ENCODE measurements around the gene ZNF385B.

The ZNF385B gene

GRCh38 chr2:179677746-179678505 is 183.5 kb downstream of the ZNF385B start:
- no peak for TF ChIP-seq GATA3 (IDR thresholded peaks at IDR 0.05; ENCODE audit: low read depth, low read length)
- TF ChIP-seq GATA2 (IDR thresholded peaks at IDR 0.05; ENCODE audit: low read depth, low read length): no peak

GRCh38 chr2:179677077-179677688 is 184.2 kb downstream of the ZNF385B start:
- TF ChIP-seq GATA2 (IDR thresholded peaks at IDR 0.05; ENCODE audit: low read depth, low read length): no peak
- no peak for TF ChIP-seq GATA3 (IDR thresholded peaks at IDR 0.05; ENCODE audit: low read depth, low read length)

GRCh38 chr2:179675435-179675834 is 186.0 kb downstream of the ZNF385B start:
- TF ChIP-seq GATA2 (IDR thresholded peaks at IDR 0.05; ENCODE audit: low read depth, low read length): no peak
- no peak for TF ChIP-seq GATA3 (IDR thresholded peaks at IDR 0.05; ENCODE audit: low read depth, low read length)

GRCh38 chr2:179671043-179671981 is 190.1 kb downstream of the ZNF385B start:
- TF ChIP-seq GATA2 (IDR thresholded peaks at IDR 0.05; ENCODE audit: low read depth, low read length): no peak

- TF ChIP-seq GATA2 (IDR thresholded peaks at IDR 0.05; ENCODE audit: low read depth, low read length) (no peak), GATA3 (IDR thresholded peaks at IDR 0.05; ENCODE audit: low read depth, low read length) (no peak)
These were observed 192.2 kb downstream of the ZNF385B start for GRCh38 chr2:179669196-179669595.

GRCh38 chr2:179664972-179665812 is 196.2 kb downstream of the ZNF385B start:
- TF ChIP-seq GATA2 (IDR thresholded peaks at IDR 0.05; ENCODE audit: low read depth, low read length) (peak; percentile 35), GATA3 (IDR thresholded peaks at IDR 0.05; ENCODE audit: low read depth, low read length) (peak; percentile 64)

GRCh38 chr2:179661986-179662385 is 199.4 kb downstream of the ZNF385B start:
- TF ChIP-seq GATA2 (IDR thresholded peaks at IDR 0.05; ENCODE audit: low read depth, low read length) (no peak), GATA3 (IDR thresholded peaks at IDR 0.05; ENCODE audit: low read depth, low read length) (no peak)

GRCh38 chr2:179657068-179657595 is 204.3 kb downstream of the ZNF385B start:
- TF ChIP-seq GATA3 (IDR thresholded peaks at IDR 0.05; ENCODE audit: low read depth, low read length) (no peak), GATA2 (IDR thresholded peaks at IDR 0.05; ENCODE audit: low read depth, low read length) (no peak)

- TF ChIP-seq GATA3 (IDR thresholded peaks at IDR 0.05; ENCODE audit: low read depth, low read length): no peak
- TF ChIP-seq GATA2 (IDR thresholded peaks at IDR 0.05; ENCODE audit: low read depth, low read length): no peak
These were observed 205.8 kb downstream of the ZNF385B start for GRCh38 chr2:179655627-179656026.

- TF ChIP-seq GATA3 (IDR thresholded peaks at IDR 0.05; ENCODE audit: low read depth, low read length): no peak
These were observed 206.6 kb downstream of the ZNF385B start for GRCh38 chr2:179654806-179655205.

- TF ChIP-seq GATA3 (IDR thresholded peaks at IDR 0.05; ENCODE audit: low read depth, low read length) (no peak), GATA2 (IDR thresholded peaks at IDR 0.05; ENCODE audit: low read depth, low read length) (no peak)
These were observed 209.1 kb downstream of the ZNF385B start for GRCh38 chr2:179652296-179652695.

- TF ChIP-seq GATA3 (IDR thresholded peaks at IDR 0.05; ENCODE audit: low read depth, low read length): no peak
- no peak for TF ChIP-seq GATA2 (IDR thresholded peaks at IDR 0.05; ENCODE audit: low read depth, low read length)
These were observed 211.0 kb downstream of the ZNF385B start for GRCh38 chr2:179650420-179650819.

- no peak for TF ChIP-seq GATA3 (IDR thresholded peaks at IDR 0.05; ENCODE audit: low read depth, low read length)
- TF ChIP-seq GATA2 (IDR thresholded peaks at IDR 0.05; ENCODE audit: low read depth, low read length): no peak
These were observed 214.4 kb downstream of the ZNF385B start for GRCh38 chr2:179646862-179647587.
